ENCODE measurements around the gene CNTN6. TPM values are rescaled to one million over a fixed set of nuclear protein-coding genes. Genes with fewer than 3 reads are reported as not detected.

CNTN6 gene
- total RNA-seq, 1 donor from 2014 or later: not detected

- Histone ChIP-seq H3K4me3 (ENCODE audit: low read depth, low read length) (no peak overlapping the region), H3K36me3 (ENCODE audit: control insufficient read depth, insufficient read depth, low read length) (no peaks in the 10 kb centered on the region), H3K27me3 (ENCODE audit: control insufficient read depth, insufficient read depth, low read length) (no peaks in the 10 kb centered on the region)
- TF ChIP-seq CTCF (IDR thresholded peaks at IDR 0.05; ENCODE audit: insufficient read depth, low read length, severe bottlenecking): no peak
- FAIRE-seq: no peak
- DNase-seq (ENCODE audit: low read depth): no peak
Measured at GRCh38 chr3:1197051-1197450, 104.2 kb downstream of the CNTN6 start.

GRCh38 chr3:1200371-1200770, 107.5 kb downstream of the CNTN6 start:
- Histone ChIP-seq H3K27me3 (ENCODE audit: control insufficient read depth, insufficient read depth, low read length) (no peaks in the 10 kb centered on the region), H3K36me3 (ENCODE audit: control insufficient read depth, insufficient read depth, low read length) (no peaks in the 10 kb centered on the region), H3K4me3 (ENCODE audit: low read depth, low read length) (no peak overlapping the region)
- DNase-seq (ENCODE audit: low read depth) (no peak), FAIRE-seq (no peak)
- TF ChIP-seq CTCF (IDR thresholded peaks at IDR 0.05; ENCODE audit: insufficient read depth, low read length, severe bottlenecking): no peak

- no peak for FAIRE-seq
Measured at GRCh38 chr3:1207904-1208303, 115.1 kb downstream of the CNTN6 start.

GRCh38 chr3:1214933-1215332, 122.1 kb downstream of the CNTN6 start:
- no peak for TF ChIP-seq CTCF (IDR thresholded peaks at IDR 0.05; ENCODE audit: insufficient read depth, low read length, severe bottlenecking)
- no peaks in the 10 kb centered on the region for H3K27me3 ChIP-seq (ENCODE audit: control insufficient read depth, insufficient read depth, low read length)
- DNase-seq (ENCODE audit: low read depth) (no peak), FAIRE-seq (no peak)
- H3K4me3 ChIP-seq (ENCODE audit: low read depth, low read length): no peak overlapping the region
- no peaks in the 10 kb centered on the region for H3K36me3 ChIP-seq (ENCODE audit: control insufficient read depth, insufficient read depth, low read length)

More at GRCh38 chr3:1207904-1208303, 115.1 kb downstream of the CNTN6 start:
- no peak for DNase-seq (ENCODE audit: low read depth)
- H3K36me3 ChIP-seq (ENCODE audit: control insufficient read depth, insufficient read depth, low read length): no peaks in the 10 kb centered on the region
- no peaks in the 10 kb centered on the region for H3K27me3 ChIP-seq (ENCODE audit: control insufficient read depth, insufficient read depth, low read length)
- no peak for TF ChIP-seq CTCF (IDR thresholded peaks at IDR 0.05; ENCODE audit: insufficient read depth, low read length, severe bottlenecking)
- H3K4me3 ChIP-seq (ENCODE audit: low read depth, low read length): no peak overlapping the region

- TF ChIP-seq CTCF (IDR thresholded peaks at IDR 0.05; ENCODE audit: insufficient read depth, low read length, severe bottlenecking): no peak
Measured at GRCh38 chr3:1216856-1217255, 124.0 kb downstream of the CNTN6 start.

GRCh38 chr3:1227111-1227510, 134.3 kb downstream of the CNTN6 start:
- H3K4me3 ChIP-seq (ENCODE audit: low read depth, low read length): no peak overlapping the region
- FAIRE-seq: no peak
- no peaks in the 10 kb centered on the region for H3K27me3 ChIP-seq (ENCODE audit: control insufficient read depth, insufficient read depth, low read length)
- no peak for DNase-seq (ENCODE audit: low read depth)
- no peak for TF ChIP-seq CTCF (IDR thresholded peaks at IDR 0.05; ENCODE audit: insufficient read depth, low read length, severe bottlenecking)
- no peaks in the 10 kb centered on the region for H3K36me3 ChIP-seq (ENCODE audit: control insufficient read depth, insufficient read depth, low read length)

More at GRCh38 chr3:1216856-1217255, 124.0 kb downstream of the CNTN6 start:
- Histone ChIP-seq H3K36me3 (ENCODE audit: control insufficient read depth, insufficient read depth, low read length) (no peaks in the 10 kb centered on the region), H3K4me3 (ENCODE audit: low read depth, low read length) (no peak overlapping the region), H3K27me3 (ENCODE audit: control insufficient read depth, insufficient read depth, low read length) (no peaks in the 10 kb centered on the region)
- FAIRE-seq: no peak
- no peak for DNase-seq (ENCODE audit: low read depth)
